SH-SY5Y (cell line): ENCODE data around the gene APOBEC3G.

Experiments
- GATA2 ChIP-seq: IDR thresholded peaks from 2 replicates; pipeline ENCODE4 v1.6.1; 2011; ENCODE audit warnings: mild to moderate bottlenecking, low read depth, low read length
- GATA3 ChIP-seq: IDR thresholded peaks from 2 replicates; pipeline ENCODE4 v1.6.1; 2011; ENCODE audit warnings: low read depth, mild to moderate bottlenecking, low read length, moderate library complexity

Gene APOBEC3G

GRCh38 chr22:39115977-39116621 is 39.0 kb downstream of the APOBEC3G start:
- no peak for TF ChIP-seq GATA3
- TF ChIP-seq GATA2 = no peak

GRCh38 chr22:39117585-39118191 is 40.6 kb downstream of the APOBEC3G start:
- TF ChIP-seq GATA2 (no peak), GATA3 (no peak)

GRCh38 chr22:39120983-39121382 is 43.9 kb downstream of the APOBEC3G start:
- TF ChIP-seq GATA3 (no peak), GATA2 (no peak)

- TF ChIP-seq GATA3 (no peak), GATA2 (no peak)
Measured at GRCh38 chr22:39122772-39123470, 45.8 kb downstream of the APOBEC3G start.

GRCh38 chr22:39123751-39124581 is 46.9 kb downstream of the APOBEC3G start:
- TF ChIP-seq GATA3 (no peak), GATA2 (no peak)

- TF ChIP-seq GATA2 (no peak), GATA3 (no peak)
Measured at GRCh38 chr22:39125622-39126021, 48.5 kb downstream of the APOBEC3G start.

- TF ChIP-seq GATA2 (no peak), GATA3 (no peak)
Measured at GRCh38 chr22:39128508-39128907, 51.4 kb downstream of the APOBEC3G start.

- TF ChIP-seq GATA3 (no peak), GATA2 (no peak)
Measured at GRCh38 chr22:39129081-39129480, 52.0 kb downstream of the APOBEC3G start.

GRCh38 chr22:39129746-39130145 is 52.7 kb downstream of the APOBEC3G start:
- TF ChIP-seq GATA3 (no peak), GATA2 (no peak)

GRCh38 chr22:39130152-39130704 is 53.2 kb downstream of the APOBEC3G start:
- TF ChIP-seq GATA2 (no peak), GATA3 (no peak)

GRCh38 chr22:39130892-39131855 is 54.1 kb downstream of the APOBEC3G start:
- TF ChIP-seq GATA3 (no peak), GATA2 (no peak)

GRCh38 chr22:39132281-39132680 is 55.2 kb downstream of the APOBEC3G start:
- no peak for TF ChIP-seq GATA3
- no peak for TF ChIP-seq GATA2

GRCh38 chr22:39132871-39133524 is 55.9 kb downstream of the APOBEC3G start:
- TF ChIP-seq GATA3 (no peak), GATA2 (no peak)
